Tibial nerve (tissue), 4 donors: ENCODE data around the gene PHF20. TPM values are rescaled to one million over a fixed set of nuclear protein-coding genes. Genes with fewer than 3 reads are reported as not detected.

Source experiments
- DNase-seq, 2 donors: peaks; one replicate each; pipeline ENCODE4 v3.0.0-alpha.2; 2019; ENCODE audit warnings: low spot score in 2 of 2
- H3K27ac ChIP-seq, 4 donors: fragments of 200-600 bp; sonication (generic) in 3 of 4; one replicate each; pipeline ENCODE4 v1.5.1; 2017 to 2019; ENCODE audit warnings: mild to moderate bottlenecking in 1 of 4
- H3K27me3 ChIP-seq, 2 donors: fragments of 200-600 bp; sonication (generic) in 1 of 2; one replicate each; pipeline versions ENCODE4 v1.5.1 to v1.6.0; 2017 to 2019
- H3K36me3 ChIP-seq, 3 donors: fragments of 200-600 bp; sonication (generic); one replicate each; pipeline ENCODE4 v1.5.1; 2018 to 2019
- H3K4me1 ChIP-seq, 4 donors: fragments of 200-600 bp; sonication (generic) in 3 of 4; one replicate each; pipeline ENCODE4 v1.5.1; 2017 to 2019
- H3K4me3 ChIP-seq, 4 donors: fragments of 200-600 bp; sonication (generic) in 3 of 4; one replicate each; pipeline ENCODE4 v1.5.1; 2017 to 2019; ENCODE audit warnings: mild to moderate bottlenecking in 1 of 4, moderate library complexity in 1 of 4
- H3K9me3 ChIP-seq, 4 donors: fragments of 200-600 bp; sonication (generic) in 3 of 4; one replicate each; pipeline ENCODE4 v1.5.1; 2017 to 2019
- CTCF ChIP-seq, 5 experiments: fragments of 200-600 bp in 3 of 5; fragments of 450-650 bp in 2 of 5; sonication (generic) in 3 of 5; IDR thresholded peaks; one replicate each; pipeline ENCODE4 v1.5.1; 2016 to 2019; ENCODE audit warnings: antibody characterized with exemption in 5 of 5, mild to moderate bottlenecking in 3 of 5, moderate library complexity in 2 of 5
- EP300 ChIP-seq, 2 donors: sonication (generic); formaldehyde crosslinking; IDR thresholded peaks; one replicate each; pipeline ENCODE4 v1.6.1; 2017; ENCODE audit warnings: antibody characterized with exemption in 2 of 2, mild to moderate bottlenecking in 1 of 2
- POLR2A ChIP-seq, 2 donors: fragments of 450-650 bp; IDR thresholded peaks; one replicate each; pipeline ENCODE4 v1.6.1; 2017; ENCODE audit warnings: antibody characterized with exemption in 2 of 2, mild to moderate bottlenecking in 2 of 2, moderate library complexity in 2 of 2
- WGBS, 2 donors: methylation state at CpG; one replicate each; pipeline ENCODE4 v1.1.5; 2018; 5-methylcytosine and 5-hydroxymethylcytosine counted together
- total RNA-seq, 4 donors: library from RNA; depleted of rRNA; stranded (reverse); fragments of >200 nt; gene quantifications; one replicate each; pipeline ENCODE4 v1.1.0, GENCODE V29; 2016

Gene PHF20
- total RNA-seq, 4 donors from 2014 or later: 30.0 to 76.8 (median 57.1) TPM

GRCh38 chr20:35929301-35929700 lies 157.5 kb downstream of the PHF20 start:
- WGBS, 2 donors: 94 to 95% methylated on average over 2 of the region's 2 CpGs
- TF ChIP-seq CTCF (IDR thresholded peaks at IDR 0.05) (no peak), EP300 (IDR thresholded peaks at IDR 0.05) (no peak), POLR2A (IDR thresholded peaks at IDR 0.05) (no peak)

GRCh38 chr20:35934050-35934449 lies 162.2 kb downstream of the PHF20 start:
- no peak overlapping the region for H3K27ac ChIP-seq
- no peak for DNase-seq
- 81% methylated on average over 4 of the region's 4 CpGs for WGBS, 2 donors
- peaks cover 0 to 80% (median 2%) of the 10 kb centered on the region in 3 donors for H3K36me3 ChIP-seq
- H3K27me3 ChIP-seq: no peaks in the 10 kb centered on the region
- H3K4me3 ChIP-seq: no peak overlapping the region
- no peaks in the 10 kb centered on the region for H3K4me1 ChIP-seq
- H3K9me3 ChIP-seq: no peaks in the 10 kb centered on the region
- TF ChIP-seq EP300 (IDR thresholded peaks at IDR 0.05) (no peak), POLR2A (IDR thresholded peaks at IDR 0.05) (no peak), CTCF (IDR thresholded peaks at IDR 0.05) (no peak)

More at GRCh38 chr20:35929301-35929700, 157.5 kb downstream of the PHF20 start:
- Histone ChIP-seq H3K27me3 (no peaks in the 10 kb centered on the region), H3K4me1 (no peaks in the 10 kb centered on the region), H3K4me3 (no peak overlapping the region), H3K9me3 (no peaks in the 10 kb centered on the region), H3K36me3 (peaks cover 0 to 68% (median 0%) of the 10 kb centered on the region in 3 donors), H3K27ac (no peak overlapping the region)
- DNase-seq: no peak

- Histone ChIP-seq H3K27ac (no peak overlapping the region), H3K9me3 (no peaks in the 10 kb centered on the region), H3K4me1 (no peaks in the 10 kb centered on the region), H3K4me3 (no peak overlapping the region), H3K36me3 (peaks cover 2 to 83% (median 6%) of the 10 kb centered on the region in 3 donors), H3K27me3 (no peaks in the 10 kb centered on the region)
- WGBS, 2 donors: 95 to 97% methylated on average over 3 of the region's 3 CpGs
- DNase-seq: no peak
- TF ChIP-seq POLR2A (IDR thresholded peaks at IDR 0.05): no peak
- no peak for TF ChIP-seq EP300 (IDR thresholded peaks at IDR 0.05)
- TF ChIP-seq CTCF (IDR thresholded peaks at IDR 0.05): no peak
Measured at GRCh38 chr20:35939264-35939663, 167.4 kb downstream of the PHF20 start.

GRCh38 chr20:35941620-35942019 lies 169.8 kb downstream of the PHF20 start:
- DNase-seq: no peak
- WGBS, 2 donors: 95 to 96% methylated on average over 2 of the region's 2 CpGs
- TF ChIP-seq CTCF (IDR thresholded peaks at IDR 0.05) (no peak), POLR2A (IDR thresholded peaks at IDR 0.05) (no peak), EP300 (IDR thresholded peaks at IDR 0.05) (no peak)
- Histone ChIP-seq H3K4me1 (no peaks in the 10 kb centered on the region), H3K27me3 (no peaks in the 10 kb centered on the region), H3K9me3 (no peaks in the 10 kb centered on the region), H3K36me3 (peaks cover 2 to 78% (median 6%) of the 10 kb centered on the region in 3 donors), H3K27ac (no peak overlapping the region), H3K4me3 (no peak overlapping the region)

- Histone ChIP-seq H3K9me3 (no peaks in the 10 kb centered on the region), H3K36me3 (peaks cover 2 to 85% (median 6%) of the 10 kb centered on the region in 3 donors), H3K27ac (no peak overlapping the region), H3K27me3 (no peaks in the 10 kb centered on the region), H3K4me1 (no peaks in the 10 kb centered on the region), H3K4me3 (no peak overlapping the region)
- TF ChIP-seq EP300 (IDR thresholded peaks at IDR 0.05): no peak
- no peak for TF ChIP-seq CTCF (IDR thresholded peaks at IDR 0.05)
- TF ChIP-seq POLR2A (IDR thresholded peaks at IDR 0.05): no peak
- WGBS, 2 donors: 67 to 82% methylated on average over 2 of the region's 2 CpGs
- no peak for DNase-seq
Measured at GRCh38 chr20:35942243-35942642, 170.4 kb downstream of the PHF20 start.
